IMR-90 (cell line): ENCODE measurements around the gene CATSPER3. TPM values are rescaled to one million over a fixed set of nuclear protein-coding genes. Genes with fewer than 3 reads are reported as not detected.

Experiments
- ATAC-seq: fragments of 200-7000 bp; cut with Tn5 transposase; 2 replicates; pipeline ENCODE4 v1.9.1; 2020; ENCODE audit warnings: low read depth, mild to moderate bottlenecking, moderate library complexity
- BruUV-seq: library from RNA; stranded (reverse); fragments of 400-500 nt; replicated peaks from 2 replicates; lab custom pipeline; 2021; lab: Mats Ljungman, UMichigan
- CTCF ChIA-PET: fragments of 300-600 bp; formaldehyde crosslinking; extraction: SDS; loops from one replicate; lab custom pipeline; 2021; ENCODE audit warnings: antibody characterized with exemption; lab: Yijun Ruan, JAX
- POLR2A ChIA-PET: fragments of 300-600 bp; sonication (Branson Sonifier 250); formaldehyde crosslinking; loops from one replicate; lab custom pipeline; 2022; ENCODE audit warnings: antibody characterized with exemption; ENCODE audit not compliant: unreplicated experiment; lab: Charles Lee
- DNase-seq: peaks from one replicate; pipeline ENCODE4 v3.0.0; 2013
- H2AFZ ChIP-seq: replicated peaks from 2 replicates; pipeline ENCODE3; 2013; ENCODE audit warnings: low read length, mild to moderate bottlenecking; ENCODE audit not compliant: poor library complexity
- H2AK5ac ChIP-seq: 2 replicates; pipeline ENCODE4 v1.6.1; 2013; ENCODE audit warnings: low read depth, low read length, inconsistent platforms
- H2AK9ac ChIP-seq: replicated peaks from 2 replicates; pipeline ENCODE3; 2013; ENCODE audit warnings: mild to moderate bottlenecking, low read depth, low read length, moderate library complexity; ENCODE audit not compliant: poor library complexity
- H2BK120ac ChIP-seq: 2 replicates; pipeline ENCODE4 v1.6.1; 2013; ENCODE audit warnings: low read depth, low read length, inconsistent platforms
- H2BK15ac ChIP-seq: 3 replicates; pipeline ENCODE4 v1.6.1; 2013; ENCODE audit warnings: low read depth, low read length, inconsistent platforms
- H2BK20ac ChIP-seq: 2 replicates; pipeline ENCODE4 v1.6.1; 2013; ENCODE audit warnings: low read depth, mild to moderate bottlenecking, inconsistent platforms, low read length, moderate library complexity
- H2BK5ac ChIP-seq: 2 replicates; pipeline ENCODE4 v1.6.1; 2013; ENCODE audit warnings: mild to moderate bottlenecking, low read depth, low read length, inconsistent platforms; ENCODE audit not compliant: poor library complexity, severe bottlenecking
- H3K14ac ChIP-seq: replicated peaks from 2 replicates; pipeline ENCODE4 v1.6.1; 2013; ENCODE audit warnings: low read depth, low read length, inconsistent platforms
- H3K18ac ChIP-seq: 2 replicates; pipeline ENCODE4 v1.6.1; 2013; ENCODE audit warnings: low read depth, low read length, control low read depth
- H3K23ac ChIP-seq: 2 replicates; pipeline ENCODE4 v1.6.1; 2013; ENCODE audit warnings: low read depth, low read length, inconsistent platforms
- H3K27ac ChIP-seq: 2 replicates; pipeline ENCODE4 v1.5.1; 2013; ENCODE audit warnings: mild to moderate bottlenecking, control low read depth, low read length; ENCODE audit not compliant: insufficient read depth
- H3K27me3 ChIP-seq: 2 replicates; pipeline ENCODE4 v1.6.1; 2013; ENCODE audit warnings: low read length; ENCODE audit not compliant: control insufficient read depth, insufficient read depth
- H3K36me3 ChIP-seq: 2 replicates; pipeline ENCODE4 v1.6.1; 2013; ENCODE audit warnings: low read length, mixed read lengths; ENCODE audit not compliant: control insufficient read depth, insufficient read depth
- H3K4ac ChIP-seq: 2 replicates; pipeline ENCODE4 v1.6.1; 2013; ENCODE audit warnings: low read depth, low read length, inconsistent platforms
- H3K4me1 ChIP-seq: 2 replicates; pipeline ENCODE4 v1.6.1; 2013; ENCODE audit warnings: low read length, mixed read lengths; ENCODE audit not compliant: control insufficient read depth, insufficient read depth
- H3K4me2 ChIP-seq: 2 replicates; pipeline ENCODE4 v1.6.1; 2013; ENCODE audit warnings: low read depth, mild to moderate bottlenecking, control low read depth, low read length, moderate library complexity
- H3K4me3 ChIP-seq: 2 replicates; pipeline ENCODE4 v1.5.1; 2013; ENCODE audit warnings: low read depth, mild to moderate bottlenecking, control low read depth, low read length, moderate library complexity; ENCODE audit not compliant: insufficient read depth
- H3K56ac ChIP-seq: 2 replicates; pipeline ENCODE4 v1.6.1; 2013; ENCODE audit warnings: low read length, inconsistent platforms; ENCODE audit not compliant: insufficient read depth; ENCODE audit errors: extremely low read depth
- H3K79me1 ChIP-seq, 2 experiments: 2 replicates each; pipeline ENCODE4 v1.6.1; 2013; ENCODE audit warnings: low read length in 2 of 2, inconsistent platforms in 1 of 2, low read depth in 1 of 2
- H3K9ac ChIP-seq: 2 replicates; pipeline ENCODE4 v1.6.1; 2013; ENCODE audit warnings: low read depth, low read length, control low read depth
- H3K9me1 ChIP-seq: 2 replicates; pipeline ENCODE4 v1.6.1; 2013; ENCODE audit warnings: low read length, inconsistent platforms; ENCODE audit not compliant: insufficient read depth
- H3K9me3 ChIP-seq: 2 replicates; pipeline ENCODE4 v1.6.1; 2013; ENCODE audit warnings: low read length; ENCODE audit not compliant: control insufficient read depth, insufficient read depth
- H4K20me1 ChIP-seq: 2 replicates; pipeline ENCODE4 v1.6.1; 2013; ENCODE audit warnings: low read length, inconsistent platforms; ENCODE audit not compliant: insufficient read depth
- H4K5ac ChIP-seq: 2 replicates; pipeline ENCODE4 v1.6.1; 2013; ENCODE audit warnings: mild to moderate bottlenecking, low read depth, low read length, control low read depth
- H4K8ac ChIP-seq, 2 experiments: 2 replicates each; pipeline ENCODE4 v1.6.1; 2013; ENCODE audit warnings: low read depth in 2 of 2, low read length in 2 of 2, control low read depth in 1 of 2, inconsistent platforms in 1 of 2
- H4K91ac ChIP-seq: 2 replicates; pipeline ENCODE4 v1.6.1; 2013; ENCODE audit warnings: low read depth, low read length, inconsistent platforms; ENCODE audit not compliant: insufficient read depth
- BHLHE40 ChIP-seq: fragments of 150-350 bp; IDR thresholded peaks from 2 replicates; pipeline ENCODE4 v1.6.1; 2016; ENCODE audit warnings: mild to moderate bottlenecking, low read depth, low read length
- CEBPB ChIP-seq: IDR thresholded peaks from 2 replicates; pipeline ENCODE4 v1.6.1; 2012; ENCODE audit warnings: low read depth, low read length, improper control_type of control experiment
- CHD1 ChIP-seq: IDR thresholded peaks from 2 replicates; pipeline ENCODE4 v1.6.1; 2012; ENCODE audit warnings: low read depth, low read length, improper control_type of control experiment
- FOS ChIP-seq: fragments of 150-350 bp; IDR thresholded peaks from 2 replicates; pipeline ENCODE4 v1.6.1; 2016; ENCODE audit warnings: low read depth, low read length
- MAFK ChIP-seq: IDR thresholded peaks from 2 replicates; pipeline ENCODE4 v1.6.1; 2012; ENCODE audit warnings: low read depth, low read length, improper control_type of control experiment
- MAZ ChIP-seq: IDR thresholded peaks from 2 replicates; pipeline ENCODE4 v1.6.1; 2012; ENCODE audit warnings: low read depth, mild to moderate bottlenecking, low read length, improper control_type of control experiment, moderate library complexity, borderline replicate concordance
- MXI1 ChIP-seq: IDR thresholded peaks from 2 replicates; pipeline ENCODE4 v1.6.1; 2012; ENCODE audit warnings: low read depth, mild to moderate bottlenecking, low read length, moderate library complexity, borderline replicate concordance
- NFE2L2 ChIP-seq: fragments of 150-350 bp; IDR thresholded peaks from 2 replicates; pipeline ENCODE4 v1.6.1; 2016; ENCODE audit warnings: low read depth, mild to moderate bottlenecking, low read length
- POLR2A ChIP-seq: IDR thresholded peaks from 2 replicates; pipeline ENCODE4 v1.6.1; 2012; ENCODE audit warnings: mild to moderate bottlenecking, low read depth, low read length
- RAD21 ChIP-seq: IDR thresholded peaks from 2 replicates; pipeline ENCODE4 v1.6.1; 2012; ENCODE audit warnings: low read length, improper control_type of control experiment
- RCOR1 ChIP-seq: IDR thresholded peaks from 2 replicates; pipeline ENCODE4 v1.6.1; 2012; ENCODE audit warnings: mild to moderate bottlenecking, low read length, improper control_type of control experiment; ENCODE audit not compliant: insufficient replicate concordance
- RFX5 ChIP-seq: IDR thresholded peaks from 2 replicates; pipeline ENCODE4 v1.8.0; 2012; ENCODE audit warnings: low read depth, mild to moderate bottlenecking, low read length, moderate library complexity
- SMC3 ChIP-seq: fragments of 150-350 bp; IDR thresholded peaks from 2 replicates; pipeline ENCODE4 v1.6.1; 2016; ENCODE audit warnings: low read depth, mild to moderate bottlenecking, antibody characterized with exemption, low read length, moderate library complexity
- WGBS, 2 experiments: methylation state at CpG; one replicate each; pipeline versions ENCODE4 v1.1.5 to v1.1.7; 2013; ENCODE audit warnings: missing lambda C conversion rate in 2 of 2; ENCODE audit not compliant: insufficient read length in 1 of 2; ENCODE audit errors: extremely low coverage in 2 of 2; 5-methylcytosine and 5-hydroxymethylcytosine counted together
- dilution Hi-C: fragments of 300-500 bp; cut with HindIII; formaldehyde crosslinking; loops from one replicate; pipeline ENCODE4 v1.14.3; 2018; ENCODE audit warnings: low sequenced_read_pairs; ENCODE audit not compliant: unreplicated experiment
- in situ Hi-C: fragments of 300-500 bp; cut with MboI; formaldehyde crosslinking; loops from 3 replicates; pipeline ENCODE4 v1.14.3; 2019; ENCODE audit warnings: low sequenced_read_pairs, inconsistent platforms, mixed read lengths
- intact Hi-C: fragments of 100-400 bp; cut with micrococcal nuclease; formaldehyde crosslinking; loops from 2 replicates; pipeline ENCODE4 v1.10.0; 2022
- polyA plus RNA-seq, 3 experiments: library from polyadenylated mRNA; depleted of rRNA; stranded (reverse); fragments of >200 nt; gene quantifications; 2 replicates each; pipeline ENCODE4 v1.2.3, GENCODE V29; 2012; ENCODE audit warnings: low replicate concordance in 1 of 3
- total RNA-seq: library from RNA; depleted of rRNA; stranded (reverse); fragments of >200 nt; gene quantifications from 2 replicates; pipeline ENCODE4 v1.2.3, GENCODE V29; 2012
- TF ChIP-seq, protein P1 (sequence below): fragments of 150-350 bp; IDR thresholded peaks from 2 replicates; pipeline ENCODE4 v1.6.1; 2017; ENCODE audit warnings: mild to moderate bottlenecking, antibody characterized with exemption, low read length, low read depth
- TF ChIP-seq, protein P2 (sequence below): conservative IDR thresholded peaks from 2 replicates; pipeline ENCODE4 v1.5.1; 2012; ENCODE audit warnings: mild to moderate bottlenecking, low read depth, low read length, improper control_type of control experiment
- TF ChIP-seq, protein P3 (sequence below): fragments of 150-350 bp; IDR thresholded peaks from 2 replicates; pipeline ENCODE4 v1.6.1; 2016; ENCODE audit warnings: low read depth, mild to moderate bottlenecking, low read length, moderate library complexity, borderline replicate concordance

CATSPER3 gene
- total and polyA plus RNA-seq, 2 of the 4 experiments (the other 2 are of a cell fraction), result under 0.01 to 0.12 TPM

DNA sequence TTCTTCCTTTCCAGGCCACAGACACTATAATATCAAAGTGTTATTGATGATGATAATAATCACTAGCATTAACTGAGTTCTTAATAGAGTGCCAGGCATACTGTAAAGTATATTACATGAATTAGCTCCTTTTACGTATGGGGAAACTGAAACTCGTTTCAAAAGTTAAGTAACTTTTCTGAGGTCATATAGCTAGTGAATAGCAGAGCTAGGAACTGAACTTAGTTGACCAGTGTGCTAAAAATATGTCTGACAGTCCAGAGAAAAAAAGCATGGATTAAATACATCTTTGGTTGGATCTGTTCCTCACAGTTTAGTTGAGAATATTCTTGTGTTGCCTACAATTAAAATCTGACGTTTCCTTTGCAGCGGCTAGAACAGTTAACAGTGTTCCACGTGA, 18.4 kb upstream of the CATSPER3 start:
- peaks cover 5% of the 10 kb centered on the region for H3K4me1 ChIP-seq
- DNase-seq (no peak), ATAC-seq (no peak)
- no peak overlapping the region for H2AK5ac ChIP-seq
- no peak overlapping the region for H4K8ac ChIP-seq
- H3K4me3 ChIP-seq, result no peak overlapping the region
- H3K27ac ChIP-seq, result no peak overlapping the region
- no peak overlapping the region for H3K4me2 ChIP-seq
- H3K27me3 ChIP-seq, result no peaks in the 10 kb centered on the region
- H4K5ac ChIP-seq, result no peak overlapping the region
- no peak overlapping the region for H3K23ac ChIP-seq
- WGBS, 2 experiments, result 95% methylated on average over 4 of the region's 5 CpGs; no CpG with 5 or more reads in 1 of the 2 experiments
- no peak overlapping the region for H2BK20ac ChIP-seq
- no peak overlapping the region for H2AFZ ChIP-seq
- no peak overlapping the region for H4K91ac ChIP-seq
- no peak overlapping the region for H3K4ac ChIP-seq
- no peak overlapping the region for H2BK120ac ChIP-seq
- H4K20me1 ChIP-seq, result no peaks in the 10 kb centered on the region; the same call in 1 of the 2 replicates
- H3K14ac ChIP-seq, result no peak overlapping the region
- no peak overlapping the region for H3K18ac ChIP-seq
- TF ChIP-seq, protein P1, sequence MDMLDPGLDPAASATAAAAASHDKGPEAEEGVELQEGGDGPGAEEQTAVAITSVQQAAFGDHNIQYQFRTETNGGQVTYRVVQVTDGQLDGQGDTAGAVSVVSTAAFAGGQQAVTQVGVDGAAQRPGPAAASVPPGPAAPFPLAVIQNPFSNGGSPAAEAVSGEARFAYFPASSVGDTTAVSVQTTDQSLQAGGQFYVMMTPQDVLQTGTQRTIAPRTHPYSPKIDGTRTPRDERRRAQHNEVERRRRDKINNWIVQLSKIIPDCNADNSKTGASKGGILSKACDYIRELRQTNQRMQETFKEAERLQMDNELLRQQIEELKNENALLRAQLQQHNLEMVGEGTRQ, result no peak
- TF ChIP-seq, protein P2, sequence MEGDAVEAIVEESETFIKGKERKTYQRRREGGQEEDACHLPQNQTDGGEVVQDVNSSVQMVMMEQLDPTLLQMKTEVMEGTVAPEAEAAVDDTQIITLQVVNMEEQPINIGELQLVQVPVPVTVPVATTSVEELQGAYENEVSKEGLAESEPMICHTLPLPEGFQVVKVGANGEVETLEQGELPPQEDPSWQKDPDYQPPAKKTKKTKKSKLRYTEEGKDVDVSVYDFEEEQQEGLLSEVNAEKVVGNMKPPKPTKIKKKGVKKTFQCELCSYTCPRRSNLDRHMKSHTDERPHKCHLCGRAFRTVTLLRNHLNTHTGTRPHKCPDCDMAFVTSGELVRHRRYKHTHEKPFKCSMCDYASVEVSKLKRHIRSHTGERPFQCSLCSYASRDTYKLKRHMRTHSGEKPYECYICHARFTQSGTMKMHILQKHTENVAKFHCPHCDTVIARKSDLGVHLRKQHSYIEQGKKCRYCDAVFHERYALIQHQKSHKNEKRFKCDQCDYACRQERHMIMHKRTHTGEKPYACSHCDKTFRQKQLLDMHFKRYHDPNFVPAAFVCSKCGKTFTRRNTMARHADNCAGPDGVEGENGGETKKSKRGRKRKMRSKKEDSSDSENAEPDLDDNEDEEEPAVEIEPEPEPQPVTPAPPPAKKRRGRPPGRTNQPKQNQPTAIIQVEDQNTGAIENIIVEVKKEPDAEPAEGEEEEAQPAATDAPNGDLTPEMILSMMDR, result no peak
- TF ChIP-seq POLR2A, result no peak
- no peak for TF ChIP-seq SMC3
- no peak for TF ChIP-seq RCOR1
- no peak for TF ChIP-seq NFE2L2
- no peak for TF ChIP-seq RAD21
- TF ChIP-seq FOS, result no peak
- TF ChIP-seq, protein P3, sequence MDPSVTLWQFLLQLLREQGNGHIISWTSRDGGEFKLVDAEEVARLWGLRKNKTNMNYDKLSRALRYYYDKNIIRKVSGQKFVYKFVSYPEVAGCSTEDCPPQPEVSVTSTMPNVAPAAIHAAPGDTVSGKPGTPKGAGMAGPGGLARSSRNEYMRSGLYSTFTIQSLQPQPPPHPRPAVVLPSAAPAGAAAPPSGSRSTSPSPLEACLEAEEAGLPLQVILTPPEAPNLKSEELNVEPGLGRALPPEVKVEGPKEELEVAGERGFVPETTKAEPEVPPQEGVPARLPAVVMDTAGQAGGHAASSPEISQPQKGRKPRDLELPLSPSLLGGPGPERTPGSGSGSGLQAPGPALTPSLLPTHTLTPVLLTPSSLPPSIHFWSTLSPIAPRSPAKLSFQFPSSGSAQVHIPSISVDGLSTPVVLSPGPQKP, result no peak
- TF ChIP-seq CEBPB, result no peak
- no peak for TF ChIP-seq CHD1
- no peak for TF ChIP-seq MXI1
- TF ChIP-seq MAFK, result no peak
- TF ChIP-seq MAZ, result no peak
- no peak for TF ChIP-seq RFX5
- no peak for TF ChIP-seq BHLHE40
- H2BK15ac ChIP-seq, result no peak overlapping the region
- no peak overlapping the region for H2BK5ac ChIP-seq
- no peaks in the 10 kb centered on the region for H3K9me3 ChIP-seq
- H3K79me1 ChIP-seq, result 0 out of 4 replicates have a peak, but pooled peaks cover 0 to 3% of the 10 kb centered on the region in 2 experiments
- intact Hi-C loops, result no loop called here
- BruUV-seq, result no TSS peak
- no peak overlapping the region for H2AK9ac ChIP-seq
- no peak overlapping the region for H3K56ac ChIP-seq
- in situ Hi-C loops, result no loop called here
- no peak overlapping the region for H3K9ac ChIP-seq
- POLR2A ChIA-PET, result no interaction called here
- dilution Hi-C loops, result no loop called here
- H3K9me1 ChIP-seq, result no peaks in the 10 kb centered on the region; the same call in 1 of the 2 replicates
- no peaks in the 10 kb centered on the region for H3K36me3 ChIP-seq
- CTCF ChIA-PET, result interaction anchor here (0.8 to 1.4 kb wide), 2 partner anchors 11 to 16 kb away, joined by 3 to 4 read pairs; no protein-coding TSS in a partner anchor
